ENCODE measurements around the gene RIPOR2.

Gene RIPOR2

DNA sequence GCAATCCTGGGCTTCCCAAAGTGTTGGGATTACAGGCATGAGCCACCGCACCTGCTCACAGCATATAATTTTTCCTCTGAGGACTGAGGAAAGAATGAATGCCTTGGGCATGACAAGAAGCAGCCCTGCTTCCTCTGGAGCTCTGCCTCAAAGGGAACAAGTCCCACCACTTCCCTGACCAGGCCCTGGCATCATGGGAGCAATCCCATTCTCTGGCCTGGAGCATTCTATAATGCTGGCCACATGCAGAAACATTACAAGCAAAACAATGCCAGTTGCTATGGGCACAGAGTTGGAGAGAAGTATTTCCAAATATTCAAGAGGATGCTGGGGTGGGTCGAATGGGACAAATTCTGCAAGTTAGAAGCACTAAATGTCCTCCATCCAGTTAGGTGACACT is 95.6 kb downstream of the RIPOR2 start:
- DNase-seq, result no peak

DNA sequence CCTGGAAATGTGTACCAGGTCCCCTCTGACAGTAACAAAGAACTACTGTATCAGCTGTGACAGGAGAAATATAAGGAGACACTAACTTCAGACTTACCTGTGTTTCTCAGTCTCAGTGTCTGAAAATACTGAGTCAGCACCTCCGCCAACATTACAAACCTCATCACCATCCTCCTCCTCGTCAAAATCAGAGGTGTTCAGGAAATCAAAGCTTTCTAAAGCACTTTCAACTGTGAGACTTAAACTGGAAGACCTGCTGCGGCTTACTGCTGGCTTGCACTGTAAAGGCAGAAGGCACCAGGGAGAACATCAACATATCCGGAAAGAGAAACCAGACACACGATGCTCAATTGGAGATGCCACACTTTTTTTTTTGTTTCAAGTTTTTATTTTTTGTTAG is 96.8 kb downstream of the RIPOR2 start:
- no peak for DNase-seq

DNA sequence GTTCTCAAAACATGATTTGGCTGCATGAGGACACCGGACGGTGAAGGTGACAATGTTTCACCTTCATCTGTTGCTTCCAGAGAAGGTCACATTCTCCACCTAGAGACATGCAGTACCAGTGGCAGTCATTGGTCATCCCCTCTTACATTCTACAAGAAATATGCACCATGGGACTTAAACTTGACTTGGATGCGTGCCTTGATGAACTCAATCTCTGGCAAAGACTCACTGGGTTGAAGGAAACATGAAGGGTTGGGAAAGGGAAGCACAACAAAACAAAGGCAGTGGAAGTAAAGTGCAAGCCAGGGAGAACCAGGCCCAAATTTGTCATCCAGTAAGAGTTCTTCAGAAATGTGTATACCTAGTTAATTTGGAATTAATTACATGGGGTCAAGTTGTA is 97.7 kb downstream of the RIPOR2 start:
- no peak for DNase-seq

DNA sequence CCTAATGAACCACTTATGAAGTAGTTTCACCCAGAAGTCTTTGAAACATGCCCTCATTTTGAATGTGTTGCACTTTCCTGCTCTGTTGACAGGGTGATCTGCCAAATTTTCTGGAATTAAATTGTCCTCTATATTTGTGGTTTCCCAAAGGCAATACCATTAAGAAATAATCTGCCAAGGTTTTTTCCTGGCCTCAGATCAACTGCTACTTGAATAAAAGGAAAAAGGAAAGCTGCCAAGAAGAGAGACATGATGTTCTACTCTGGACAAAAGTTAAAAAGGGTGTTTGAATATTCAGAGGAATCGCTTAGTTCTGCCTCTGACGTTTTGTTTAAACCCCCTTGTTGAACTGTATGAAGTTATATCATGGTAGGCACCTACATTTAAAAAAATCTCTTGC is 99.7 kb downstream of the RIPOR2 start:
- DNase-seq, result no peak

DNA sequence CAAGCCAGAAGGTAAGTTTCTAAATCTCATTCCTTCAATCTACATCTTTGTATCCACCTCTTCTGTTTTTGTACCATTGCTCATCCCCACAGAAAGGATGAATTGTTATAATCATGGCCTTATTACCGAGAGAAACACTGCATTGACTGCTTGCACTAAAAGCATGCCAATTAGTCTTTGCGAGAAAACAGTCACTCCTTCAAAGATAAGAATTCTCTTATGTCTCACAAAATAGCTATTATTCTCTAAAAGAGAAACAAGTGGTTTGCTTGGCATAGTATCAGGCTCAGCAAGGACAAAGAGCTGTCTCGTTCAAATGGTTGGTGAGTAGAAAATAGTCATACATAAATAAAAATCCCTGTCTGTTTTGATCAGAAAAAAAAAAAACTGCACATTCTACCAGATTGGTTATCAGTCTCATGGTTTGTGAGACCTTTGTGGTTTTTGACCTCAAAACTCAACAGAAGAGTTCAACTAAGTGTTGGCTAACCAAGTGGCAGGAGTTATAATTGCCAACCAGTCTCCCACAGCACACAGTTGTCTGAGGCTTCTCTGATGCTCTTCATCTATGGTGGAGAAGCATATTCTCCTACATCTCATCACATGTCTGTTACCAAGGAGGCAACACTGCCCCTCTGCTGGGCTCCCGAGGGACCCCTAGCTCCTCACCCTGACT is 101.9 kb downstream of the RIPOR2 start:
- no peak for DNase-seq

DNA sequence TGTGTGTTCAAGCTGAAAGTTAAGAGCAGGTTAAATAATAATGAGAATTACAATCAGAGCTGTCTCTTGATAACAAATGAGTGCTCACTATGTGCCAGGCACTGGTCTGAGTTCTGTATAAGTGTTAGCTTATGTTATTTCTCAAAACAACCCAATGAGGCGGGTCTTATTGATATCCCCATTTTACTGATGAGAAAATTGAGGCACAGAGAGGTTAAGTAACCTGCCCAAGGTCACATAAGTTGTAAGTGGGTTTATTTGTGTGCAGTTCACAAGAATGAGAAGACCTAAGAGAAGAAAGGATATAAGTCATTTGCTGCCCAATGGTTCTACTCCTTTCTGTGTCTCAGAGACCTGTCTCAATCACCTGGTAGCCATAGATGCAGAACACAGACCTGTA is 103.0 kb downstream of the RIPOR2 start:
- DNase-seq, result no peak

DNA sequence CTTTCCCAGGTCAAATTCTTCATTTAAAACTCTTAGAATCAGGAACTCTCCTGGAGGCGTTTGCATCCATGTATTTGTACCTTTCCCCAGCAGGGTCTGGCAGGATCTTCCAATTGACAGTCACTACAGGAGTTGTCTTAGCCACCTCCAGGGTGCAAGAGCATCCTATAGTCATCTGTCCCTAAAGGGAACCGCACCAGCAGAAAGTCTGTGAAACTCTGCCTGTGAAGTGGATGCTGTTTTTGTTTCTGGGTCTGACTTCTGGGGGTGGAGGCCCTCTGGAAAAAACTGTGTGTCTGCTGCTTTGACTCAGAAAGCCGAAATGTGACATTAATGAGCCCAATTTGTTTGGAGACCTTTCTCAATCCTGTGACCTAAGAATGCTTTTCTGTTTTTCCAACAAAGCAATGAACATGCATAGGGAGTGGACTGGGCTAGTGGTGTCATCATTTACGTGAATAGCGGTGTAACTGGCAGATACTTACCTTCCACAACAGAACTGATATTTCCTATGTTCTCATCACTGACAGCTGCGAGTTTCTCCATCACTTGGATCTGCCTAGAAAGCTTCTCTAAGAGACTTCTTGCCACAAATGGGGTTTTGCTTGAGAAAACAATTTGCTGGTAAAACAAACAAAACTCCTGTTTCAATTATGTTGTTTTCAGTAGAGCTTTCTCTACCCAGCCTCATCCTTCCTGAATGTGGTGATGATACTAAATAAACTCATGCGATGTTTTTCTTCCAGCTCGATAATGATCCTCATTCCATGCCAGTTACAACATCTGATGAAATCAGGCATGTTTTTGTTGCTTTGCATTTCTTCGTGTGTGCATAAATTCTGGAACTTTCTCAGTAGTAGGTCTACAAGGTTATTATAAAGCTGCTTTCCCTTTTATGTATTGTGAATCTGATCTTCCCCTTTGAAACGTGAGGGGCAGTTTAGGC is 103.7 kb downstream of the RIPOR2 start:
- no peak for DNase-seq

DNA sequence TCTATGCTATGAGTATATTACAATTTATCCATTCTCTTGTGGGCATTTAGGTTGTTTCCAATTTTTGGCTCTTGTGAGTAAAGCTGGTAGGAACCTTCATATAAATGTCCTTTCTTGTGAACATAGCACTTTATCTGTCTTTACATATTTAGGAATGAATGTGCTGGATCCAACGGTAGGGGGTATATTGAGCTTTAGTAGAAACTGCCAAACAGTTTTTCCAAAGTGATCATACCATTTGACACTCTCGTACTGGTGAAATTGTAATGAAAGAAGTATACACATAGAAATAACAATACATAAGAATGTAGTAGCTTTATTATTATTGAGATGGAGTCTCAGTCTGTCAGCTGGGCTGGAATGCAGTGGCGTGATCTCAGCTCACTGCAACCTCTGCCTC is 106.1 kb downstream of the RIPOR2 start:
- no peak for DNase-seq

DNA sequence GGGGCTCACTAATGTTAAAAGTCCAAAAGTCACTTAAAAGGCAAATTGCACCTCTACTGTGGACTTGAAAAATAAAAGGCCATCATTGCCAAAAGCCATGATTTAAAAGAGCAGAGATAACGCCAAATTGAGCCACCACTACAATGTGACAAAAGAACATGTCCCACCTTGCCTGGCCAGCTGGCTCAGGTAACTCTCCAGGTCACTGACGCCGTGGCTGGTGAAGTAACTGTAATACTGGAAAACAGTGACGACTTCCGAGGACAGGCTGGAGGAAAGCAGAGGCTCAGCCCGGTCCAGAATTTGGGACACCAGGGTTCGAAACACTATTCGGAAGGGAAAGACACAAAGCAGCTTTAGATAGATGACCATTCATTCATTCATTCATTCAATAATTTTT is 107.8 kb downstream of the RIPOR2 start:
- DNase-seq, result no peak

DNA sequence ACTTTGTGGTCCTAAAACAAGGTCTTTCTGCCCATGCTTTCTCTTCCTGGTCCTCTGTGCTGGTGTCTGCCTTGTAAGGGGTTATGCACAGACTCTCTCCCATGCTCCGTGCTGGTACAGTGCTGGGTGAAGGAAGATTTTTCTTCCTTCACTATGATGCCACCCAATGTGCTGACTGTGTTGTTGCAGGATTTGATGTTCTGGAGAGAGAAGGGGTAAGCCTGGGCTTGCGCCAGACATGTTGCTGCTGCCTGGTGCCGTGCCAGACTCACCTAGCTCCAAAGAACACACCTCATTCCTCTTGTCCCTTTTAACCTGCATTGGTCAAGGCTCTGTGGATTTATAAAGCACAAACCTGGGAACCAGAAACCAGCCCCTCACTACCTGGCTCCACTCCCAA is 108.6 kb downstream of the RIPOR2 start:
- no peak for DNase-seq

DNA sequence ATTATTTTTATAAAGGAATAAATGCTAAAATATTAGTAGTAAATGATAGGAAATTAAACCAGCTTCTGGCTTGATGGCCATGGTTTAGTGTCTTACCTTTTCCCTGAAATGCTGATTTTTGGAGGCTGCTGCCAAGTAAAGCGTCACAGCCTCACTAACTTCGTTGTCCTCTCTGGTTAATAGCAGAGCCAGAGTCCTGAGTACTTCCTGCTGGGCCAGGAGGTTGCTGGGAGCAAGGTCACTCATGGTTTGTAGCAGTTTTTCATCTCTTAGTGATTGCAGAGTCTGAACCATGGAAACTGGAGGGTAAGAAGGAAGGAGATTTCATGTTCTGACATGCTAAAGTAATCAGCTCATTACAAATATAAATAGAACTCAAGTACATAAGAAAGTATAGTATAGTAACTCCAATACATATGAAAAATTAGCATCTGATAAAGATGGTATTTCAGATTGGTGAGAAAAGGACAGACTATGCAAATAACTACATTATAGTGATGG is 110.6 kb downstream of the RIPOR2 start:
- DNase-seq, result no peak

DNA sequence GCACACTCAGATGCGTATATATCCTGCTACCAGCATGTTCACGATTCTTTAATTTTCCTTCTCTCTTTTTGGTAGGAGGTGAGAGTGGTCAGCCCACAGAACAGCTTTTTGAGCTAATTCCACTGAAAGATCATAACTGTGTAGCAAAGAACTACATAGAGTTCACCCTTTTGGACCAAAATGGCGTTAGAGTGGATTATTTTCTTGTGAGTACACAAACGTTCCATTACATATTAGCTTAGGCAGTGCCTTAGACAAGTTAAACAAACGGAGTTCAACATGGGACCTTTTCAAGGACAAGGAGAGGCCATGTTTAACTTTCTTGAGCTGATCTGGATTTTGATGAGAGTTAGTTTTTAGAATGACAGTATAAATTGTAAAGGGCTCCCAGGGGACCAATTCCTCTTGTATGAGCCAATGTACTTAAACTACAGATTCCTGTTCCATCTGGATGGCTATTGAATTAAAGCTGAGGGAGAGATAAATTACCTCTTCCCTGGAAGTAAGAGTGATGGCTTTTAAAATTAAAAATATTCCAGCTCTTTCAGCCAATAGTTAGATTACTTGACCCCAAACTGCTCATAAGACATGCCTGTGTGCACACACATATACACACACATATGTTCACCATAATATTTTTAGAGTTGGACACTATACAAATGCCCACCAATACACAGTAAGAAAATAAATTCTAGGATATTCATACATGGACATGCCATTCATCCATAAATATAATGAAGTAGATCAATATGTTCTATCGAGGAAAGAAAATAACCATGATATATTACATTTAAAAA is 111.4 kb downstream of the RIPOR2 start:
- DNase-seq, result no peak

DNA sequence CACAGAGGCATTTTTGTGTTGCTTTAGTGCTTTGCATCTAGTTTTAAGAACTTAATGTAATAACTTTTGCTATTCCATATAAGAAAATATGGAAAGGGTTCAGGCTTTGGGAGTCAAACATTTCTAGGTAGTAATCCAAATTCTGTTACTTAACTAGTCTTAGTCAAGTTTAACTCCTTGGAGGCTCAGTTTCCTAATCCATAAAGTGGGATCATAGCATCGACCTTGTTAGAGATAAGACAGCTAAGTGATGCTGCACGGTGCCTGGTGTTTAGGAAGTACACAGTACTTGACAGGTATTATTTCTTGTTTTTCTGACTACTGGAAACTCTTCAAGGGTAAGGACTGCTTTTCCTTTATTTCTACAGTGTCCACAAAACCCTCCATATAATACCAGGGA is 112.6 kb downstream of the RIPOR2 start:
- DNase-seq, result no peak

DNA sequence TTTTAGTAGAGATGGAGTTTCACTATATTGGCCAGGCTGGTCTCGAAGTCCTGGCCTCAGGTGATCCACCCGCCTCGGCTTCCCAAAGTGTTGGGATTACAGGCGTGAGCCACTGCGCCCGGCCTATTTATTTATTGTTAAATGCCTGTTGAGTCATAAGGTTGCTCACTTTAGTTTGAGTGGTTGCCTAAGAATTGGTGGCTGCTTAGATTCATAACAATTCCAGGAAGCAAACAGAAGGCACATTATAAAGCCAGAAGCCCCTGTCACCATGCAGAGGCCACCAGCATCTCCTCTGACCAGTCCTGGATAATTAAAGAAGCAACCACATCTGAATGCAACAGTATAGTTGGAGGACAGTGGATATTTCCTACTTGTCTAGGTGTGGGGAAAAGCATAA is 113.1 kb downstream of the RIPOR2 start:
- DNase-seq, result no peak

DNA sequence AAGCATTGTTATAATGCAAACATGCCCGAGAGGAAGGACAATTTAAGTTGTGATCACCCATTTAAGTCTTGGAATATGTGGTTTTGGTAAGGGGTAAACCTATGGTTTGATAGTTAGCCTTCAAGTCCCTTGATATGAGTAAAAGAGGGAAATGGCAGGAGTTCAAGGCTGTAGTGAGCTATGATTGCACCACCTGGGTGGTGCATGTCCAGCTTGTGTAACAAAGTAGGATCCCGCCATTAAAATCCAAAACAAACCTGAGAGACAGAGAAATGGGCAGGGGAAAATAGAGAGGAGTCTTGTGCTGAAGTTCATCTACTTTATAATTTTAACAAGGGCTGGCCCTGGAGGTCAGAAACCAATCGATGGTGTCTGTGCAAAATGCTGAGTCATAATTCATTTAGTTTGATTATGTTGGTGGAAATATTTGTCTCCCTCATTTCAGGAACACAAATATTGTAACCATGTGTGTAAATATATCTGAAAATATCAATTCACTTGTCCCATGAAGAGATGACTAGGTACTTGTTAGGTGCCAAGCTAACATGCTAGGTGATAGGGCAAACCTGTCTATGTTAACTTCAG is 113.8 kb downstream of the RIPOR2 start:
- no peak for DNase-seq

DNA sequence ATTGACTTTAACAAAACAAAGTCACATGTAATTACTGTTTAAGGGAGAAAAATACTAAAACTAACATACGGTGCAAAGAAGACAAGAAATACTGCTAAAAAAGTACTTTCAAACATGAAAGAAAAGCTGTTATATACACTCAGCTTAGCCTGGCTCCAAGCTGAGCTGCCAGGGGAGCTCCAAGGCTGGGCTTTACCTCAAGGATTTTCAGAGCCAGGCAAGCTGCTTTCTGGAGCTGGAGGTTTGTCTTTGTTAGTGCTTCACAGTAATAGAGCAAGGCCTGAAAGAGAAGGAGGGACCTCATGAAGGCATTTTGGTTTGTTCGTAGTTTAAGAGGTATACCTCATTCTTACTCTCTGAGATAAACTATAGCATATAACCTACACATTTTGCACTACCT is 117.4 kb downstream of the RIPOR2 start:
- DNase-seq, result no peak

DNA sequence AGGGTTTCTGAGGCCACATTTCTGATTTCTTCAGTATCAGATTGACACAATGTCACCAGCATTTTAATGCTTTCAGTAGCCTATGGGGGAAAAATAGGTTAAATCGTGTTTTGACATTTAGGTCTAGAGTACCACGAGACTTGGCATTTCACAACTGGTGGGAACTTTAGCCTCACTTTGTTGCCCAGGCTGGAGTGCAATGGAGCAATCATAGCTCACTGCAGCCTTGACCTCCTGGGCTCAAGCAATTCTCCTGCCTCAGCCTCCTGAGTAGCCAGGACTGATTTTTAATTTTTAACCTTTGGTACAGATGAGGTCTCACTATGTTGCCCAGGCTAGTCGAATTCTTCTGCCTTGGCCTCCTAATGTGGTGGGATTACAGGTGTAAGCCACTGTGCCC is 126.0 kb downstream of the RIPOR2 start:
- no peak for DNase-seq

DNA sequence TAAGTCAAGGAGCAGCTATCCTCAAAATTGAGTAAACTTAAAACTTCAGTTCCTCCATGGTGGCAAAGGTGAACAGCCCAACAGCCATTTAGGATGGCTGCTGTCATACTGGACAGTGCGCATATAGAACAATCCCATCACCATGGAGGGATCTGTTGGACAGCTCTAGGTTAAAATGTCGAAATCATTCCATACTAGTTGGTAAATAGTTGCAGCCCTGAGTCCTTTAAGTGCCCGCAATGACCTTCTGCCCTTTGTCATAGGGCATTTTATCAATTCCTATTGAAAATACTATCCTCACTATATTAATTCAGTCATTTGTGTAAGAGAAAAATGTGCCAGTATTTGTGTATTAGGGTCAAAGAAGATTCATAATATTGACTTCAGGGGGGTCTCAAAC is 128.2 kb downstream of the RIPOR2 start:
- DNase-seq, result no peak

DNA sequence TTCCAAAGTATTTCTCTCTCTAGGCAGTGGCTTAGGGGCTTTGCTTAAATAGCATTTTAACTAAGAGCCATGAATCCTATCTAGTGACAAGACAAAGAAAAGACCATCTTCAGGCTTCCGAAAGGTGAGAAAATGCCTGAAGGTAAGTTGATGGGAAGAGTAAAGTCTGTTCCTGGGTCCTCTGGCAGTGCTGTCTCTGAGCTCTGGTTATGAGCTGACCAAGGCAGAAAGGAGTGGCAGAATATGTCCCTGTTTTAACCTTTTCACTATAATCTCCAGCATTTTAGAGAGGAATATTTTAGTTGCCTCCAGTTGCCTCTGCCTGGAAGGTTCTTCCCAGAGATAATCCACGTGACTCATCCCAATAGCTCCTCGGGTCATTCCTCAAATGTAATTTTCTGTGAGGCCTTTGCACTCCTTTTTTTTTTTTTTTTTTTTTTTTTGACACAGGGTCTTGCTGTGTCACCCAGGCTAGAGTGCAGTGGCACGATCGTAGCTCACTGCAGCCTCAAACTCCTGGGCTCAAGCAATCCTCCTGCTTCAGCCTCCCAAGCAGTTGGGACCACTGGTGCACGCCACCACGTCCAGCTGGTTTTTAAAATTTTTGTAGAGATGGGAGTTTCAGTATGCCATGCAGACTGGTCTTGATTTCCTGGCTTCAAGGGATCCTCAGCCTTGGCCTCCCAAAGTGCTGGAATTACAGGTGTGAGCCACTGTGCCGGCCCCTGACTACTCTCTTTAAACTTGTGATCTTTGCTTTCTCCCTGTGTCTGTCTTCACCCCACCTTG is 133.3 kb downstream of the RIPOR2 start:
- DNase-seq, result no peak

DNA sequence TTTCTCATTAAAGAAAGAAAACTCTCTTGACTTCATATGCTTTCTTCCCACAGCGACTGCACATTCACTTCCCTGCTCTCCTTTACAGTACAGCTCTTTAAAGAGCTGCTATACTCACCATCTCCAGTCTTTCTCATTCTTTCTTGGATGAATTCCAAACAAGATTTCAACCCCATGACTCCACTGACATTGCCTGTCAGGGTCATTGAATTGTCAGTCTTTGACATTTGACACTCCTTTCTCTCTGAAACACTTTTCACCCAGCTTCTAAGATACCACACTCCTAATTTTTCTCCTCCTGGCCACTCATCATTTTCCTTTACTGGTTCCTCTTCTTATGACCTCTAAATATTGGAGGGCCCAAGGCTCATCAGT is 136.2 kb downstream of the RIPOR2 start:
- no peak for DNase-seq

DNA sequence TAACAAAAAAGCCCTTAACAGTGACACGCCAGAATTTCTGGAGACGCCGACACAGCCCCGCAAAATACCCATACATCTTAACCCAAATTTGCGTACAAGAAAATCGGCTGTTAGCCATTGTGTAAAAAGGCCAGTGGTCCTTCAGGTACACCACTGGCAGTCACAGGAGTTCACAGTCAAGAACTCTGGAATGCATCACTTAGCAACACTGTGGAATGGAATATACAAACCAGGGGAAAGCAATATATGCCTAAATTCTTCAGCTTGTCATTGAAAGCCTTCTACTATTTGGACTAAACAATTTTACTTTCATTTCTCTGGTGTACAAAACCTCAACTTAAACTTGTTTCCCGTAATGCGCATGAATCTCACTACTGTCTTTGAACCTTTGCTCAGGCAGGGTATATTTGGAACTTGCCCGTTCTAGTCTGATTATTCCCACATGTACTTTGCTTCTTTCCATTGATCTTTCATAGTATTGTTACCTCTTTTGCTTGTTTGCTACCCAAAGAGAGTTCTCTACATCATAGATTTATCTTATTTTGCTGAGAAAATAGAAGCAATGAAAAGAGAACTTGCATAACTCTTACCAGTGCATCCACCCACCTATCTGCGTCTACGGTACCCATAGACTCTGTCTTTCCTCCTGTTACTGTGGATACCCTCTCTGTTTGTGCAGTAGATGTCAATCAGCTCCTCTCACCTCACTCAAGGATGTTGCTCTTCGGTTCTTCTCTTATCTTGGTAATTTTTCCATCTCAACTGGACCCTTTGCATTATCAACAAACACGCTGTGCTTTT is 136.8 kb downstream of the RIPOR2 start, which contains the start of gene ARMH2:
Gene ARMH2 (minus strand): TSS at position 178 of the 801 bp plus-strand sequence. CDS start 60 bp downstream, at position 118.
- no peak for DNase-seq
